Glomerular endothelial cell (primary cell): ENCODE data around the gene OGFR. TPM values are rescaled to one million over a fixed set of nuclear protein-coding genes. Genes with fewer than 3 reads are reported as not detected.

Experiments
- DNase-seq: peaks from one replicate; pipeline ENCODE4 v3.0.0-alpha.2; 2011; ENCODE audit warnings: low read depth, low spot score; ENCODE audit errors: extremely low read depth
- total RNA-seq: library from RNA; depleted of rRNA; stranded (reverse); fragments of >200 nt; gene quantifications from 2 replicates; pipeline ENCODE4 v1.2.3, GENCODE V29; 2015

OGFR gene
- total RNA-seq, 1 donor from 2014 or later: 79.7 TPM

- DNase-seq: no peak
These were observed 6.7 kb upstream of the OGFR start for GRCh38 chr20:62797671-62798532.

GRCh38 chr20:62799036-62799435 lies 5.6 kb upstream of the OGFR start:
- DNase-seq: no peak

GRCh38 chr20:62799459-62799858 lies 5.2 kb upstream of the OGFR start:
- DNase-seq: no peak

GRCh38 chr20:62799873-62800272 lies 4.8 kb upstream of the OGFR start:
- DNase-seq: no peak

GRCh38 chr20:62800314-62801259 lies 4.0 kb upstream of the OGFR start:
- no peak for DNase-seq

GRCh38 chr20:62801284-62802010 lies 3.2 kb upstream of the OGFR start:
- DNase-seq: no peak

- DNase-seq: no peak
These were observed 2.5 kb upstream of the OGFR start for GRCh38 chr20:62802026-62802712.

- no peak for DNase-seq
These were observed 511 bp upstream of the OGFR start for GRCh38 chr20:62804021-62804626.

- DNase-seq: no peak
These were observed 598 bp downstream of the OGFR start for GRCh38 chr20:62805155-62805710.

GRCh38 chr20:62805711-62806382 lies 1.2 kb downstream of the OGFR start:
- DNase-seq: no peak

GRCh38 chr20:62806383-62807050 lies 1.9 kb downstream of the OGFR start:
- no peak for DNase-seq

GRCh38 chr20:62807444-62808210 lies 3.0 kb downstream of the OGFR start:
- DNase-seq: no peak

- no peak for DNase-seq
These were observed 3.7 kb downstream of the OGFR start for GRCh38 chr20:62808211-62808865.

- no peak for DNase-seq
These were observed 5.1 kb downstream of the OGFR start for GRCh38 chr20:62809530-62810428.

GRCh38 chr20:62811320-62811719 lies 6.7 kb downstream of the OGFR start:
- DNase-seq: no peak

GRCh38 chr20:62811720-62812119 lies 7.1 kb downstream of the OGFR start:
- DNase-seq: no peak
